IPS-NIHi11 (cell line): ENCODE measurements around the gene ZNF276.

Experiments
- DNase-seq: peaks from one replicate; pipeline ENCODE4 v3.0.0; 2012; ENCODE audit warnings: mixed read lengths, low spot score

The ZNF276 gene

DNA sequence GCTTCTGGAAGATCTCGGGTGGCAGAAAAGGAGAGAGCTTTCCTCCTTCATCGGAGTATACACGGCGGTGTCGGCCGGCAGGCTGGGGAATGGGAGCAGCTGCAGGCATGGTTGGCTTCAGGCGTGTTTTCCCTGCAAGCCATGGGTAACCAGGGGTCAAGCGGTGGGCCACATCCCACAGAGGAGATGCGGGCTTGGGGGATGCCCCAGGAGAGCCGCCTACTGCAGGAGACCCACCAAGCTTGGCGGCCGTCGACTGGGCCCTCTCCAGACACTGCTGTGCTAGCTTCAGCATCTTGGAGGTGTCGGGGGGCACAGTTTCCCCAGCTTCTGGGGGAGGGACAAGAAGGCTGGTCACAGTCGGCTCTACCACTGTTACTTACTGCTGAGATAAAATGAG is 4.8 kb upstream of the ZNF276 start:
- no peak for DNase-seq

DNA sequence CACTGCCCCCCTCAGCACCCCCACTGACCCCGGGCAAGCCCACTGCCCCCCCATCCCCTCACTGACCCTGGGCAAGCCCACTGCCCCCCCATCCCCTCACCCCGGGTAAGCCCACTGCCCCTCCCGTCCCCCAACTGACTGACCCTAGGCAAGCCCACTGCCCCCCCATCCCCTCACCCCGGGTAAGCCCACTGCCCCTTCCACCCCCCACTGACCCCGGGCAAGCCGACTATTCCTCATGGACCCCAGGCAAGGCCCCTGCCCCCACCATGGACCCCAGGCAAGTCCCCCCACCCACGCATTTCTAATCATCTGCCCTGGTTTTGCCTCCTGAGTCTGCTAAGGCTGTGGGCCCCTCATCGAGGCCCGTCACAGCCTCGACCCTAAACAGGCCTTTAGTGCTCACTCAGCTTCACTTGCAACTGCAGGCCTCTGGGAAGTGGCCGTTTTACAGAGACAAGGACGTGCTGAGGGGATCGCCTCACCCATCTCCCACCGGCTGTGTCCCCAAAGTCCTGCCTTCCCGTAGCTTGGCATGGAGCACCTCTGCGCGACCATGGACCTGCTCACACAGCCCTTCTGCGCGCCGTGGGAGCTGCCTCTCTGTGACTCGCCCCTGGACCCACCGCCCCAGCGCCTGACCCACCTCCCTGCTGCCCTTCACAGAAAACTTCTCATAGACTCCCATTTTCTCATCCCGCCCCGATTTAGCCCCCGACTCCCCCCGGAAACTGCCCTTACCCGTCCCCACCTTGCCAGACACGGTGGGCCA is 4.2 kb upstream of the ZNF276 start:
- DNase-seq, result no peak

DNA sequence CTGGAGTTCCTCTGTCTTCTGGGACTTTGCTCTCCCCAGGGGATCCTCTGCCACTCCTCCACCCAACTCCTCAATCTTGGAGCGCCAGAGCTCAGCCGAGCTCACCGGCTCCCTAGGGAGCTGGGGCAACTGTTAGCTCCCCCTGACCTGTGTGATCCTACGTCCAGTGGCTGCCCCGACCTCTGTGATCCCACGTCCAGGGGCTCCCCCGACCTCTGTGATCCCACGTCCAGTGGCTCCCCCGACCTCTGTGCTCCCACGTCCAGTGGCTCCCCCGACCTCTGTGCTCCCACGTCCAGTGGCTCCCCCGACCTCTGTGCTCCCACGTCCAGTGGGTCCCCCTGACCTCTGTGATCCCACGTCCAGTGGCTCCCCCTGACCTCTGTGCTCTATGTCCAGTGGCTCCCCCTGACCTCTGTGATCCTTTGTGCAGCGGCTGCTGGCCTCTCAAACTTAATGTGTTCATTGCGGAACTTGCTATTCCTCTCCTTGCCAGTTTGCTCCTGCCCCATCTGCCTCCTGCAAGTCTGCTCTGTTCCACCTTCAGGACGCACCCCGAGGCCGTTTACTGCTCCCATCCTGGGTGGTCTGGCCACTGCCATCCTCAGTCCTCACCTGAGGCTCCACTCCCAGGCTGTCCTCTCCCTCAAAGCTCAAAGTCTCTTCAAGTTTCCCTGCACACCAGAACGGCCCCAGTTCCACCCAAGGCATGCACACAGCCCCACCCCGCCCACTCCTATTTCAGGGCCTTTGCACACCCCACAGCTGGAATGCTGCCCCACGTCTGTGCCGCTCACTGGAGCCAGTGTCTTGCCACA is 3.4 kb upstream of the ZNF276 start:
- no peak for DNase-seq

DNA sequence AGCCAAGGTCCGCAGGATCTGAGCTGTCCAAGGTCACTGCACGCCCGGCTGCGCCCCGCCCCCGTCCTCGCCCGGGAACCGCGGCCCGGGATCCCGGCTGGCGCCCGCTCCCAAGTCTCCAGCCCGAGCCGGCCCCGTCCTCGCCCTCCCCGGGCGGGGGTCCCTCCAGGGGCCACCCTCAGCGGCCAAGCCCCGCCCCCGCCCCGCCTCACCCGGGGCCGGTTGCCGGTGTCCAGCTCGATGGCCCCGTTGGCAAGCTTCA is 855 bp upstream of the ZNF276 start:
- DNase-seq, result peak; percentile 73

DNA sequence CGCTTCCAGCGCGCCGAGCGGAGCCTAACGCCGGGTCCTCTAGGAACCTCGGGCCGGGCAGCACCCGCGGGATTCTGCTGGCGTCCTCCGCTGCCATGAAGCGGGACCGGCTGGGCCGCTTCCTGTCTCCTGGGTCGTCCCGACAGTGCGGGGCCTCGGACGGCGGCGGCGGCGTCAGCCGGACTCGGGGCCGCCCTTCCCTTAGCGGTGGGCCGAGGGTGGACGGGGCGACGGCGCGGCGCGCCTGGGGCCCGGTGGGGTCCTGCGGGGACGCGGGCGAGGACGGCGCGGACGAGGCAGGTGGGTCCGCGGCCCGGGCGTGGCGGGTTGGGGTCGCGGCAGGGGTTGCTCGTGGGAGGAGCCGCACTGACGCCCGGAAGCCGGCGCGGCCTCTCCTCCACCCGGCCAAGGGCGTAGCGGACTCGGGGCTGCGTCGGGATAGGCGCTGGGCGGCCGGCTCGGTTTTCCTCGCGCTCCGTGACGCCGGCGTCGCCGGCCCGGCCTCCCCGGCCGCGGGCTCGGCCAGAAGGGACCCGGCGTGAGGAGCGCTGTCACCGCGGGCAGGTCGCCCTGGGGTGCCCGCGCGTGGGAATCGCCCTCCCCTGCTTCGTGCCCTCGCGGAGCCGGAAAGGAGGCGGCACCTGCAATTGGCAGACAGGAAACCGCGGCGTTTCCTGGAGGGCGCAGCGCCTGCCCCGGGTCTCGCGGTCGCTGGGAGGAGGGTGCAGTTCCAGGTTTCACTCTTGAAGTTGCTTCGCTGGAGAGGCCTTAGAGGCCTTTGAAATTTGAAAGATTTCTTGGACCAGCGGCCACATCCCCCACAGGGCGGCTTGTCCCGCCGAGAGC is 432 bp downstream of the ZNF276 start:
- DNase-seq, result peak; percentile 53

DNA sequence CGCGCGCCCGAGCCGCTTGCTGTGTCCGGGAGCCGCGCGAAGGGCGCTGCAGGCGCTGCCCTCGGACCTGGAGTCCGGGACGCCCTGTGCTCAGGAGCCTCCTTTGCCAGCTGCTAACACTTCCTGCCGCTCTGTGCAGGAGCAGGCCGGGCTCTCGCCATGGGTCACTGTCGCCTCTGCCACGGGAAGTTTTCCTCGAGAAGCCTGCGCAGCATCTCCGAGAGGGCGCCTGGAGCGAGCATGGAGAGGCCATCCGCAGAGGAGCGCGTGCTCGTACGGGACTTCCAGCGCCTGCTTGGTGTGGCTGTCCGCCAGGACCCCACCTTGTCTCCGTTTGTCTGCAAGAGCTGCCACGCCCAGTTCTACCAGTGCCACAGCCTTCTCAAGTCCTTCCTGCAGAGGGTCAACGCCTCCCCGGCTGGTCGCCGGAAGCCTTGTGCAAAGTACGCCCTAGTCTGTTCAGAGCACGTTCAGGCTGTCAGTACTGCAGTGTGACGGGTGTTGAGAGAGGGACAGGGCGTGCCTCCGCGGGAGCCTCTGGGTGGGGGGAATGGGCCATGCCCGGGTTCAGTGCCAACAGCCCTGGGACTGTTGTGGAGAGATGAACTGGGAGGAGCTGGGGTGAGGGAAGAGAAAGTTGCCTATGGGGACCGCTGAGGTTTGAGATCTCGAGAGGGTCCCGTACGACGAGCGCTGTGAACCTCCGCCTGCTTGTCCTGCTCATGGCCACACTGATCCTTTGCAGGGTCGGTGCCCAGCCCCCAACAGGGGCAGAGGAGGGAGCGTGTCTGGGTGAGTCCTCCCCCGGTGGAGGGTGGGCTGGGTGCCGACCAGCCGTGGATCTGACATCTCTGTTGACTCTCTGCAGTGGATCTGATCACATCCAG is 1.3 kb downstream of the ZNF276 start:
- DNase-seq, result peak; percentile 44

DNA sequence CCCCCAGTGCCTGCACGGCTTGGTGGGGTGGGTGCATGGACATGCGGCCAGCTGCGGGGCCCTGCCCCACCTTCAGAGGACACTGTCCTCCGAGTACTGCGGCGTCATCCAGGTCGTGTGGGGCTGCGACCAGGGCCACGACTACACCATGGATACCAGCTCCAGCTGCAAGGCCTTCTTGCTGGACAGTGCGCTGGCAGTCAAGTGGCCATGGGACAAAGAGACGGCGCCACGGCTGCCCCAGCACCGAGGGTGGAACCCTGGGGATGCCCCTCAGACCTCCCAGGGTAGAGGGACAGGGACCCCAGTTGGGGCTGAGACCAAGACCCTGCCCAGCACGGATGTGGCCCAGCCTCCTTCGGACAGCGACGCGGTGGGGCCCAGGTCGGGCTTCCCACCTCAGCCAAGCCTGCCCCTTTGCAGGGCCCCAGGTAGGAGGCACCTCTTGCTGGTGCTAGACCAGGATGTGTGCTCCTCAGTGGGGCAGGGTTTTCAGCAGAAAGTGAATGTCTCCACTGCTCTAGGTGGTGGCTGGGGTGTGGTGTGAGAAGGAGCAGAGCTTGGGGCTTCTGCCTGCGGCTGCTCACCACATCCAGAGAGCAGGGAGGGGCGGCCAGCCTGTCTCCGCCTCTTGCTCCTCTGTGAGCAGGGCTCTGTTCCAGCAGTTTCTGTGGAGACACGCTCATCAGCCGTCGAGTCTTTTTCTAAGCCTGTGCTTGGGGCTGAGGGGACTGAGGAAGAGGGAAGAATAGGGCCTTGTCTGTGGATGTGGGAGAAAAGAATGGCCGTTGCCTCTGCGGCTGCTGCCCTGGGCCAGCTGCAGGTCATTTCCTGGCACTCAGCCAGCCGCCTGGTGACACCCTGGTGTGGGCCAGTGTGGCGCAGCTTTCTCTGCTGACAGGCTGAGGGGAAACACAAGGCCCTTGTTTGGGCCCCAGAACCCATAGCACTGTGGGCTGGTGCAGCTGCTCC is 2.2 kb downstream of the ZNF276 start:
- DNase-seq, result no peak

DNA sequence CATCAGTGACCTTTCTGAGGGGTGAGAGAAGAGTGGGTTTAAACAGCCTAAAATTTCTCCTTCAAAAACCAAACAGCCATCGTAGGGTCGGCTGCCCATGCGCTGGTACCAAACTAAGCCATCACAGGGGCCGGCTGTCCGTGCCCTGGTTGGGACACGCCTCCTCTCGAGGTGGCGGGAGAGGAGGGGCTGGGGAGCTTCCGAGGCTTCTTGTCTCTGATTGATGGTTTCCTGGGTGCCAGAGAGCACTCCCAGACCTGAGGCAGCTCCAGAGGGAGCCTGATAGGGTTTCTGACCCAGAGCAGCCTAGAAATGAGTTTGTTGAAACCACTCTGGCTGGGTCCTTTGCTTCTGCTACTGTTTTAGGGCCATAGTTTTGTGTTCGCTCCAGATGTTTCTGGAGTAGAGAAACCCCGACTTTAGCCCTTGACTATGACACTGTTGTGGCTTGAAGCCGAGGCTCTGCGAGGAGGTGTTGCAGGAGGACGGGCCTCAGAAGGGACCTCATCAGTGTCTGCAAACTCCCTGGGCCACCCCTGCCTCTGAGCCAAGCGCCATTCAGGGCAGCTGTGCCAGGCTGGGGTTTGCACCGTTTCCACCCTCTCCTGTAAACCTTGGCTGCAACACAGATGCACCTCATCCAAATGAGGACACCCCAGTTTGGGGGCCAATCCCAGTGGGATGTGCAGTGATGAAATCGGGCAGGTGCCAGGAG is 6.2 kb downstream of the ZNF276 start:
- DNase-seq, result no peak

DNA sequence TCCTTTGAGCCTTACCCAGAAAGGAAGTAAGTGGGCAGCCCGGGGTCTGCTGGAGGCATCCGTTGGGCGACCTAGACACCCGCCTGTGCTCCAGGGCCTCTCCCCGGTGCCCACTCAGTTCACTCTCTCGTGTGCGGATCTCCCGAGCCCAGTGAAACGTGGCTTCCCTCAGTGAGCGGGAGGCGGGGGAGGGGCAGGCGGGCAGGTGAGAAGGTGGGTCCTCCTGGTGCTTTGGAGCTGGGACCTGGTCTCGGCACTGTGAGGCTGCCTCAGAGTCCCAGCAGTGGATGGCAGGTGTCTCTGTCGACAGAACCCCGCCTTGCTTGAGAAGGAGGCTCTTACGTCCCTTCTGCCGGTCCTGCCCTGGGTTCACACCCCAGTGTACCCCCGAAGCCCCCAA is 8.0 kb downstream of the ZNF276 start:
- no peak for DNase-seq

DNA sequence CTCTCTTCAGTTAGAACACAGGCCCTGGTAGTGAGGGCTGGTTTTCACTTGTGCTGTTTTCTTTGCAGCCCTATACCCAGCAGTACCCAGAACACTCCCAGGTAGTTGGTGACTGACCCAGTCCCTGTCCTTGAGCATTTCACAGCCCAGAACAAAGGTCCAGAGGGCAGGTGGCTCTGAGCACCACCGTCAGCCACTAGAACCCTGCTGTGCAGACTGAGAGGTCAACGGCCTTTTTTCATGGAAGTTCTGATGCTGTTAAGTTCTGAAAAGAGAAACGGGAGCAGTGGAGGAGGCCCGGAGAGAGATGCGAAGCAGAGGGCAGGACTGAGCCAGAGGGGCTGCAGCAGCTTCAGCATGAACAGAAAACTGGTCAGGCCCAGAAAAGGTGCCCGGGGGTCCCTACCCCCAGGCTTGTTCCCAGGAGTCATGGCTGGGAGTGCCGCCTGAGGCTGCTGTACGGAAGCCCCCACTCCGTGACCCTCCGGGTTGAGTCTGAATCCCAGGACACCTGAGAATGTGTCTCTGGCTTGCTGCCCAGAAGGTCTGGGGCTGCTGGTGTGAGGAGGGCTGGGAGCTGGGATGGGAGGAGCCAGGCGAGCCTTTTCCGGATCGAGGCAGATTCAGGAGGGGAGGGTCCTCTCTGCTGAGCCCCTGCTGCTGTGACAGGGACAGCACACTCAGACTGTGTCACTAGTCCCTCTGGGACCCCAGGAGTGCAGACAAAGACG is 8.7 kb downstream of the ZNF276 start:
- peak; percentile 38 for DNase-seq

DNA sequence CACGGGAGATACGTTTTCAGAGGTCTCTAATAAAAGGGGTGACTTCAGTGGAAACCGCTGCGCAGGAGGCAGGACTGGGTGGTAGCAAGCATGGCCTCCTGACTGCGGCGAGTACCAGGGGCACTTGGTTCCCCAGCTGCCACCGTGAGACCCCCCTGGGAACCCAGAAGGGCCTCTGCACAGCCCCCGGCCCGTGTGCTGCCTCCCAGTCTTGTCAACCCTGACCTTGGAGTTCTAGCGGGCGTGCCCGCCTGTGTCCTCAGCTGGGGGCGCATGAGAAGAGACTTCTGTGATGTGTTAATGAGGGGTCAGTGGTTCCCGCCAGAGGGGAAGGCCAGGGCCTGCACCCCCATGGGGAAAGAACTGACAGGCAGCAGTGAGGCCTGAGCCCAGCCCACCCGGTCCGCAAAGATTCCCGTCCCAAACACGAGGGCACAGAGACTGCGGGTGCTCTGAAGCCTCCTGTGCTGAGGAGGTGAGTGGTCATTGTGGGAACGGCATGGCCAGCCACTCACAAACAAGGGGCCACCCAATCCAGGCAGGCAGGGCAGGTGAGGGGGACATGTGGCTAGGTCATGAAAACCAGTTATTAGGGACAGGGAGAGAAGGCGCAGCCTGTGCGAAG is 9.4 kb downstream of the ZNF276 start:
- DNase-seq, result no peak

DNA sequence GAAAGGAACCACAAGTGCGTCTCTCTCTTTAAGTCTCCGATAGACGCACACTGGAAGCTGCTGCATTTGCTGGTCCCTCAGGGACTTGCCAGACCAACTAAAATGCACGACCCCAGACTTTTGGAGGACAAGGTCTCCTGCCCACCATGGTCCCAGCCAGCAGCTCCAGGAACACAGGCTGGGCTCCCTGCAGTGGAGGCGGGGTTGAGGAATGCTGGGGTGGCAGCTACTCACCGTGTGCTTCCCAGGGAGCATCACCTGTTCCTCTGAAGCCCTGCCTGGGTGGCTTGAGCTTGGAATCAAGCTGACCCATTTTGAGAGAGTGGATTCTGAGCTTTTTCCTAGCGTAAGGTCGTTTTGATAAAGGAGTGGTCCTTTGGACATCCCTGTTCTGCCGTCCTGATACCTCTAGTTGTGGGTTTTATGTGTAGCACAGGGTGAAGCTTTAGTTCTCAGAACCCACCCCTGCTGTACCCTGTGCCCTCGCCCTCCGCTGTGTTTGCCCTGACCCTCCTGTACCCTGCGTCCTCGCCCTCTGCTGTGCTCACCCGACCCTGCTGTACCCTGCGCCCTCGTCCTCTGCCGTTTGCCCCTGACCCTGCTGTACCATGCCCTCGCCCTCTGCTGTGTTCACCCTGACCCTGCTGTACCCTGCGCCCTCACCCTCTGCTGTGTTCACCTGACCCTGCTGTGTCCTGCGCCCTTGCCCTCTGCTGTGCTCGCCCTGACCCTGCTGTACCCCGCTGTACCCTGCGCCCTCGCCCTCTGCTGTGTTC is 11.0 kb downstream of the ZNF276 start:
- no peak for DNase-seq

DNA sequence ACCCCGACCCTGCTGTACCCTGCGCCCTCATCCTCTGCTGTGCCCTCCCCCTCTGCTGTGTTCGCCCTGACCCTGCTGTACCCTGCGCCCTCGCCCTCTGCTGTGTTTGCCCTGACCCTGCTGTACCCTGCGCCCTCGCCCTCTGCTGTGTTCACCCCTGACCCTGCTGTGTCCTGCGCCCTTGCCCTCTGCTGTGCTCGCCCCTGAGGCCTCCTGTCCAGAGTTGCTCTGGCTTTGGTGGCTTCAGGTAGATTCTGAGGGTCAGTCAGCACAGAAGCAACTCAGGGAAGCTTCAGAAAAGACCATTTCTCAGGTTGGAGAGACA is 11.5 kb downstream of the ZNF276 start:
- no peak for DNase-seq

DNA sequence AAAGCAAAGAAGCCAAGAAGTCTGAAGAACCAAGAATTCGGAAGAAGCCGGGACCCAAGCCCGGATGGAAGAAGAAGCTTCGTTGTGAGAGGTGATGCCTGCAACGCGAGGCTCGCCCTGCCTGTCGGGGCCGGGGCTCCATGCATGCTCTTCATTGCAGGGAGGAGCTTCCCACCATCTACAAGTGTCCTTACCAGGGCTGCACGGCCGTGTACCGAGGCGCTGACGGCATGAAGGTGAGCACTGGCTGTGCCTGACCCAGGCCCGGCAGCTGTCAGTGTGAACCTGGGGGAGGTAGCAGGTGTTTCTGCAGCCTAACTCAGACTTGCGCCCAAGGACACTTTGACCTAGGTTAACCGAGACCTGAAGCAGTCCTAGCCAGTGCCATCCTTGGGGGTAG is 12.0 kb downstream of the ZNF276 start:
- no peak for DNase-seq

DNA sequence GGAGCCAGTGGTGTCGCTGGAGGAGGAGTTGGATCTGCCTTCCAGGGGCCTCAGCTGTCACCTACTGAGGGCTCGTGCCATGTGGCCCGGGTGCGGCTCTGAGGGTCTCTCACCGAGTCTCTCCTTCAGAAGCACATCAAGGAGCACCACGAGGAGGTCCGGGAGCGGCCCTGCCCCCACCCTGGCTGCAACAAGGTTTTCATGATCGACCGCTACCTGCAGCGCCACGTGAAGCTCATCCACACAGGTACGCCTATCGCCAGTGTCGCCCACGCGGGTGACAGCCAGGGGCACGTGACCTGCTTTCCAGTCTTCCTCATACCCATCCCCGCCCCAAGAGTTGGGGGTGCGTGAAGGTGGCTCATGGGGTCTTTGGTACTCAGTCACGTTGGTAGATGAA is 12.5 kb downstream of the ZNF276 start:
- no peak for DNase-seq

DNA sequence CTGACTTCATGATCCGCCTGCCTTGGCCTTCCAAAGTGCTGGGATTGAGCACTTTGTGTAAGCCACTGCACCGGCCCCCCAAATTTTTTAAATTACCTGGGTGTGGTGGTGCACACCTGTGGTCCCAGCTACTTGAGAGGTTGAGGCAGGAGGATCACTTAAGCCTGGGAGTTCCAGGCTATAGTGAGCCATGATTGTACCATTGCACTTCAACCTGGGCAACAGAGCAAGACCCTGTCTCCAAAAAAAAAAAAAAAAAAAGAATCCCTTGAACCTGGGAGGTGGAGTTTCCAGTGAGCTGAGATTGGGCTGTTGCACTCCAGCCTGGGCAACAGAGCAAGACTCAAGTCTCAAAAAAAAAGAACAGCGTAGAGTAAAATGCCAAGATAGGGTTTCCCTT is 15.2 kb downstream of the ZNF276 start:
- no peak for DNase-seq

DNA sequence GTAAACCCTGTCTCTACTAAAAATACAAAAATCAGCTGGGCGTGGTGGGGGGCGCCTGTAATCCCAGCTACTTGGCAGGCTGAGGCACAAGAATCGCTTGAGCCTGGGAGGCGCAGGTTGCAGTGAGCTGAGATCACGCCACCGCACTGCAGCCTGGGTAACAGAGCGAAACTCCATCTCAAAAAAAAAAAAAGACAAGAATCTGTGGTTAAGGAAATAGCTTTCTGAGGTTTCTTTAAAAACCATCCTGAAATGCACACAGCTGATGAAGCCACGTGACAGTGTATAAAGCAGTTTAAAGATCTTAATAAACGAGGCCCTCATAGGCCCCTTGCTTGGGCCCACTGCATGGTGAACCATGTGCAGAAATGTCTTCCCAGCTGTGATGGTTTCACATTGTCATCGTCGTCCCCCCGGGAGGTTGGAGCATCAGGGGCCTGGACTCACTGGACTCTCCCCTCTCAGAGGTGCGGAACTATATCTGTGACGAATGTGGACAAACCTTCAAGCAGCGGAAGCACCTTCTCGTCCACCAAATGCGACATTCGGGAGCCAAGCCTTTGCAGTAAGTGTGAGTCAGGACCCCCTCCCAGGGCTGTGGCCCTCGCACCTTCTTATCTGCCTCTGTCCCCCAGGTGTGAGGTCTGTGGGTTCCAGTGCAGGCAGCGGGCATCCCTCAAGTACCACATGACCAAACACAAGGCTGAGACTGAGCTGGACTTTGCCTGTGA is 16.2 kb downstream of the ZNF276 start:
- DNase-seq, result no peak

DNA sequence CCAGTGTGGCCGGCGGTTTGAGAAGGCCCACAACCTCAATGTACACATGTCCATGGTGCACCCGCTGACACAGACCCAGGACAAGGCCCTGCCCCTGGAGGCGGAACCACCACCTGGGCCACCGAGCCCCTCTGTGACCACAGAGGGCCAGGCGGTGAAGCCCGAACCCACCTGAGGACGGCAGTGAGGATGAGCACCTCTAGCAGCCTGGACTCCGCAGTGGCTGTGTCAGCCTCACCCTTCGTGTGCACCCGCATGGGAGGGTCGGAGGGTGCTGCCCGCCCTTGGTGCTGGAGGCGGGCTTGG is 16.7 kb downstream of the ZNF276 start:
- DNase-seq, result no peak
